ENCODE data around the gene SLC43A2.

Gene SLC43A2

DNA sequence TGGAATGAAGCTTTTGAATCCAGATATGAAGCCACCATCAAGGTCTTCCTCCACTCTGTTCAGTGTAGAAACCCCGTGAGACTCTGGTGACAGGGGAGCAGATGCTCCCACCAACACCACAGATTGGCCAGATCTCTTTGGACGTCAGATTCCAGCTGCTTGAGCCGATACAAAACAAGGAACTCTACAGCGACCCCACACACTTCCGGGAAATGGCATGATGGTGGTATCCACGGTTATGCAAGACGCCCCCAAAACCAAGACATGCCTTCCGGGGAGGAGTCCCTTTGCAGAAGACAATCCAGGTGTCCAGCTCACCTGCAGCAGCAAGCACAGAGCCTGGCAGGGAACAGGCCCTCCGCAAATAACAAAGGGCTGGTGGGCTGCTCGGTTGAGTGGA lies 46.3 kb downstream of the SLC43A2 start:
- peaks cover 10% of the 10 kb centered on the region for H3K4me1 ChIP-seq (ENCODE audit: insufficient read depth, insufficient read length)
- H3K9ac ChIP-seq (ENCODE audit: insufficient read length, low read depth) = no peak overlapping the region
- no peaks in the 10 kb centered on the region for H3K27me3 ChIP-seq (ENCODE audit: insufficient read depth, insufficient read length)
- peaks cover 4% of the 10 kb centered on the region for H3K36me3 ChIP-seq (ENCODE audit: insufficient read depth, insufficient read length, low read length)
- no peak overlapping the region for H3K4me3 ChIP-seq (ENCODE audit: insufficient read length, low read depth)
- H3K9me3 ChIP-seq (ENCODE audit: insufficient read depth, low read length) = no peaks in the 10 kb centered on the region
- no peak for DNase-seq (ENCODE audit: low read depth, low spot score)
- TF ChIP-seq SUZ12 (IDR thresholded peaks at IDR 0.05; ENCODE audit: extremely low read depth, insufficient read depth, insufficient read length) (no peak), YY1 (IDR thresholded peaks at IDR 0.05; ENCODE audit: insufficient read depth, insufficient read length) (no peak), ZNF274 (IDR thresholded peaks at IDR 0.05; ENCODE audit: low read depth, low read length) (no peak)

DNA sequence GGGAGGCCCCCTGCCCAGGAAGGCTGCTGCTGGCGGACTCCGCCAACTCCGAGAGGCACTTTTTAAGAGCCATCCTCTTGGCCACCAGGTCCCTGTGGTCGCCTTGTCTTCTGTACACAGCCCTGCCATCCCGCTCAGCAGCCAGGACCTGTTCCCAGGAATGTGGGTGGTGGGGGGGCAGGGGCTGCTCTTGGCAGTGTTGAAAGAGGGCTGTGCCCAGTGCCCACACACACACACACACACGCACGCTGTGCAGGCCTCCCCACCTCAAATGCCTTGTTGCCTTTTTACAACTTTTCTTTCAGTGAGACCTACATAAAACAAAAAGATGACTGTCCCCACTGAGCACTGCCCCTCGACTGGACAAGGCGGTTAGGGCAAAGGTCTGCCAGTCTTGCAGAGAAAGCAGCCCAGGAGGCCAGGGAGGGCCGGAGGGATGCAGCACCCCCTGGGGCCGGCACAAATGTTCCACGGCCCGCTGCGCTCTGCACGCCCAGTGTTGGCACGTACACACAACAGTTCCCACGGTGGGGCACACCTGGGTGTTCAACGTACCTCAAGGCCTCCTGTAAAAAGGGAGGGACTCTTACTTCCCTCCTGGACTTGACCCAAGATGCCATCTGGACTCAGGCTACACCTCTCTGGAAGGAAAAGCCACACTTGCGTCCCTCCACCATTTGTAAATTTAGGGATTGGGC lies 47.5 kb downstream of the SLC43A2 start:
- Histone ChIP-seq H3K4me1 (ENCODE audit: insufficient read depth, insufficient read length) (peaks cover 14% of the 10 kb centered on the region), H3K4me3 (ENCODE audit: insufficient read length, low read depth) (no peak overlapping the region), H3K36me3 (ENCODE audit: insufficient read depth, insufficient read length, low read length) (peaks cover 4% of the 10 kb centered on the region), H3K9me3 (ENCODE audit: insufficient read depth, low read length) (no peaks in the 10 kb centered on the region), H3K9ac (ENCODE audit: insufficient read length, low read depth) (no peak overlapping the region), H3K27me3 (ENCODE audit: insufficient read depth, insufficient read length) (no peaks in the 10 kb centered on the region)
- DNase-seq (ENCODE audit: low read depth, low spot score) = no peak
- TF ChIP-seq YY1 (IDR thresholded peaks at IDR 0.05; ENCODE audit: insufficient read depth, insufficient read length) (no peak), SUZ12 (IDR thresholded peaks at IDR 0.05; ENCODE audit: extremely low read depth, insufficient read depth, insufficient read length) (no peak), ZNF274 (IDR thresholded peaks at IDR 0.05; ENCODE audit: low read depth, low read length) (no peak)

DNA sequence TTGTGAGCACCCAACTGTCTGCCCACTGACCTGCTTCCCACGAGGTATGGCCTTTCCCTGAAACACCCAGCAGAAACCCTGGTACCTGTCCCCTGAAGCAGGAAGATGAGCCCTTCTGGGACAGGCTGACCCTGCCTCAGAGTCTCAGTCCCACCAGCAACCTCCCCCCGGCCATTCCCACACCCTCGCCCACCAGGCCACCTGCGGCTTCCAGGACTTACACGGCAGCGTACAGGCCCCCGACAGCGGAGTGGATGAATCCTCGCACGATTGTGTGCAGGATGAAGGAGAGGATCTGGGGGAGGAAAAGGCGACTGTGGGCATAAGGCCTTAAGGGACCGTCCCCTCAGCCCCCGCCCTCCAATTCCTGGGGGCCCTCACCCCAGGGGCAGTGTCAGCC lies 50.6 kb downstream of the SLC43A2 start:
- Histone ChIP-seq H3K9ac (ENCODE audit: insufficient read length, low read depth) (no peak overlapping the region), H3K36me3 (ENCODE audit: insufficient read depth, insufficient read length, low read length) (peaks cover 4% of the 10 kb centered on the region), H3K27me3 (ENCODE audit: insufficient read depth, insufficient read length) (no peaks in the 10 kb centered on the region), H3K9me3 (ENCODE audit: insufficient read depth, low read length) (no peaks in the 10 kb centered on the region), H3K4me1 (ENCODE audit: insufficient read depth, insufficient read length) (peaks cover 19% of the 10 kb centered on the region), H3K4me3 (ENCODE audit: insufficient read length, low read depth) (no peak overlapping the region)
- DNase-seq (ENCODE audit: low read depth, low spot score) = no peak
- TF ChIP-seq ZNF274 (IDR thresholded peaks at IDR 0.05; ENCODE audit: low read depth, low read length) = no peak
- no peak for TF ChIP-seq SUZ12 (IDR thresholded peaks at IDR 0.05; ENCODE audit: extremely low read depth, insufficient read depth, insufficient read length)
- TF ChIP-seq YY1 (IDR thresholded peaks at IDR 0.05; ENCODE audit: insufficient read depth, insufficient read length) = no peak

DNA sequence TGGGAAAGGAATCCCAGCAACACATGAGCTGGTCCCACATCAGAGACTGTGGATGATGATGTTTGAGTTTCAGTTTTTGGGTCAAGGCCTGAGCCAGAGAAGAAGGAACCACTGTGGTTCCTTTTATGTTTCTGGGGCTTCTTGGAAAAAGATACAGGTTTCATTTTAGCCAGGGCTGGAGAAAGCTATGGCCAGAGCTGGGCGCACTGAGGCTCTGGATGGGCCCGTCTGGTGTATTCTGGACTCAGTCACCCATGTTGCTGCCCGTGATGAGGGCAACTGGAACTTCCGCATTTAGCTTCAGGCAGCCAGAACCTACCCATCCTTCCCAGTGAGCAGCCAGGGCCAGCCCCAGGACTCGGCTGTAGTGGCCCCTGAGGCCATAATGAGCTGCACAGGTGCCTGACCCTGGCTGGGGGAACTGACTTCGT lies 51.0 kb downstream of the SLC43A2 start:
- H3K9me3 ChIP-seq (ENCODE audit: insufficient read depth, low read length) = no peaks in the 10 kb centered on the region
- H3K4me1 ChIP-seq (ENCODE audit: insufficient read depth, insufficient read length) = peaks cover 19% of the 10 kb centered on the region
- no peak for TF ChIP-seq SUZ12 (IDR thresholded peaks at IDR 0.05; ENCODE audit: extremely low read depth, insufficient read depth, insufficient read length)
- TF ChIP-seq ZNF274 (IDR thresholded peaks at IDR 0.05; ENCODE audit: low read depth, low read length) = no peak
- no peak for TF ChIP-seq YY1 (IDR thresholded peaks at IDR 0.05; ENCODE audit: insufficient read depth, insufficient read length)
- H3K4me3 ChIP-seq (ENCODE audit: insufficient read length, low read depth) = no peak overlapping the region
- no peaks in the 10 kb centered on the region for H3K27me3 ChIP-seq (ENCODE audit: insufficient read depth, insufficient read length)
- H3K36me3 ChIP-seq (ENCODE audit: insufficient read depth, insufficient read length, low read length) = peaks cover 4% of the 10 kb centered on the region
- peak overlapping the region; percentile 21 for H3K9ac ChIP-seq (ENCODE audit: insufficient read length, low read depth)
- DNase-seq (ENCODE audit: low read depth, low spot score) = no peak

DNA sequence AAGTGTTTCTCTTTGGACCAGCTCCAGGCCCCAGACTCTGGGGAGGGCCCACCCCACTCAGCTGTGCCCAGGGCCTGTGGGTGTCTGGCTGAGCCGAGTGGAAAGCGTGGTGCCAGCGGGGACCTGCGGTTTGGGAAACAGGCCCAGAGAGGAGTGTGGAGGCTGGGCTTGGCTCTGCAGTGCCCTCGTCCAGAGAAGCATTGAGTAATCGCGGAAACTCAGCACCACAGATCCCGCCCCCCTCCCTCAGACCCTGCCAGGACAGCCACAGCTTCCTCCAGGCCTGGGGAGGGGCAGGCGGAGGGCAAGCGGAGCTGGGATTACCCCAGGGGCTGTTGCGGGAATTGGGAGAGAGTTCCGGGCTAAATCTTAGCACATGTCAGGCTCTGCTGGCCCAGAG lies 51.5 kb downstream of the SLC43A2 start:
- no peak for DNase-seq (ENCODE audit: low read depth, low spot score)
- Histone ChIP-seq H3K9ac (ENCODE audit: insufficient read length, low read depth) (no peak overlapping the region), H3K4me1 (ENCODE audit: insufficient read depth, insufficient read length) (peaks cover 19% of the 10 kb centered on the region), H3K4me3 (ENCODE audit: insufficient read length, low read depth) (no peak overlapping the region), H3K36me3 (ENCODE audit: insufficient read depth, insufficient read length, low read length) (no peaks in the 10 kb centered on the region), H3K27me3 (ENCODE audit: insufficient read depth, insufficient read length) (no peaks in the 10 kb centered on the region), H3K9me3 (ENCODE audit: insufficient read depth, low read length) (no peaks in the 10 kb centered on the region)
- TF ChIP-seq YY1 (IDR thresholded peaks at IDR 0.05; ENCODE audit: insufficient read depth, insufficient read length) = no peak
- TF ChIP-seq ZNF274 (IDR thresholded peaks at IDR 0.05; ENCODE audit: low read depth, low read length) = no peak
- no peak for TF ChIP-seq SUZ12 (IDR thresholded peaks at IDR 0.05; ENCODE audit: extremely low read depth, insufficient read depth, insufficient read length)

DNA sequence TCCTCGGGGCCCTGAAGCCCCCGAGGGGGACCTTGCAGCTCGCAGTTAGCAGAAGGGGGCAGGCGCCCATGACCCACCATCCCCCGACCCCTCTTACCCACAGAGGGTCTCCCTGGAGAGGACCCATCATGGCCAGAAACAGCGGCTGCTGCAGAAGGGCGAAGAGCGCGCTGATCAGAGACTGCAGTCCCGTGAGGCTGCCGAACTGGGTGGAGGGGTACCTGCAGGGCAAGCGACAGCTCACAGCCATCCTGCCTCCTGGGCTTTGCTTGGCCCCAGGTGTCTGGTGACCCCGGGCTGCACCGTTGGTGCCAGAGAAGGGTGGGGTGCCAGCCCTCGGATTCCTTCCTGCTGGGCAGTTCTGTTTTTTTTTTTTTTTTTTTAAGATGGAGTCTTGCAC lies 52.1 kb downstream of the SLC43A2 start:
- Histone ChIP-seq H3K36me3 (ENCODE audit: insufficient read depth, insufficient read length, low read length) (no peaks in the 10 kb centered on the region), H3K4me1 (ENCODE audit: insufficient read depth, insufficient read length) (peaks cover 22% of the 10 kb centered on the region), H3K27me3 (ENCODE audit: insufficient read depth, insufficient read length) (no peaks in the 10 kb centered on the region), H3K4me3 (ENCODE audit: insufficient read length, low read depth) (no peak overlapping the region), H3K9ac (ENCODE audit: insufficient read length, low read depth) (no peak overlapping the region), H3K9me3 (ENCODE audit: insufficient read depth, low read length) (no peaks in the 10 kb centered on the region)
- no peak for DNase-seq (ENCODE audit: low read depth, low spot score)
- TF ChIP-seq ZNF274 (IDR thresholded peaks at IDR 0.05; ENCODE audit: low read depth, low read length) (no peak), YY1 (IDR thresholded peaks at IDR 0.05; ENCODE audit: insufficient read depth, insufficient read length) (no peak), SUZ12 (IDR thresholded peaks at IDR 0.05; ENCODE audit: extremely low read depth, insufficient read depth, insufficient read length) (no peak)

DNA sequence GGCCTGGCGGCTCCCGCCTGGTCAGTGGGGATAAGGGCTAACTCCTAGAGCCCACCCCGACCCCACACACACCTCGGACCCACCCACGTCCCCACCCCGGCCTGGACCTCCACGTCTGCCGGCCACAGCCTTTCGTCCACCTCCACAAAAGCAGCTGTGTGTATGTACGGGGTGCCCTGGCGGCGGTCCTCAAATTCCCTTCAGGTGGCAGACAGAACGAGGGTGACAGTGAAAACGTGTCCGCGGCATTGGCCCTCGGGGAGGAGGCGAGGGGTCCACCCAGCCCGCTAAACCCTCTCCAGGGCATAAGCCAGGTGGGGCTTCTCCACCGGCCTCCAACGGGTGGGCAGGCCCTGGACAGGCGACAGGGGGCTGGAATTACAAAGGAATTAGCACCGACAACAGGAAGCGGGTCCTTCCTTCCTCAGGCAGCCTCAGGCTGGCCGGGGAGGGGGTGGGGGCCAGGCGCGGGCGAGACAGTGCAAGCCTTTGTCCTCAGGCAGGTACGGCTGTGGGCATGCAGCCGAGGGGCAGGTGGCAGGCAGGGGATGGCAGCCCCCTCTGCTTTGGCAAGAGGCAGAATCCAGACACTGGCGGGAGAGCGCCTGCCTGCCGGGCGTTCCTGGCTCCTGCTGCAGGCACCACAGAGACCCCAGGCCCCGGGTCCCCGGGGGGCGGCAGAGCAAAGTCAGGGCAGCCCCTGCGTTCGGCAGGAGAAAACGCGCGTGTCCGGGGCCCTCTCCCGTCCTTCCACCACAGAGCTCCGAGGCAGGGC lies 53.8 kb downstream of the SLC43A2 start:
- peaks cover 27% of the 10 kb centered on the region for H3K4me1 ChIP-seq (ENCODE audit: insufficient read depth, insufficient read length)

More for the DNA sequence above, 53.8 kb downstream of the SLC43A2 start:
- Histone ChIP-seq H3K27me3 (ENCODE audit: insufficient read depth, insufficient read length) (no peaks in the 10 kb centered on the region), H3K36me3 (ENCODE audit: insufficient read depth, insufficient read length, low read length) (no peaks in the 10 kb centered on the region), H3K9ac (ENCODE audit: insufficient read length, low read depth) (peak overlapping the region; percentile 42), H3K4me3 (ENCODE audit: insufficient read length, low read depth) (no peak overlapping the region), H3K9me3 (ENCODE audit: insufficient read depth, low read length) (no peaks in the 10 kb centered on the region)
- no peak for DNase-seq (ENCODE audit: low read depth, low spot score)
- no peak for TF ChIP-seq YY1 (IDR thresholded peaks at IDR 0.05; ENCODE audit: insufficient read depth, insufficient read length)
- no peak for TF ChIP-seq SUZ12 (IDR thresholded peaks at IDR 0.05; ENCODE audit: extremely low read depth, insufficient read depth, insufficient read length)
- no peak for TF ChIP-seq ZNF274 (IDR thresholded peaks at IDR 0.05; ENCODE audit: low read depth, low read length)
